ENCODE measurements around the gene MCCC2. TPM values are rescaled to one million over a fixed set of nuclear protein-coding genes. Genes with fewer than 3 reads are reported as not detected.

MCCC2 gene
- total and polyA plus RNA-seq, 2 experiments from 2014 or later, result 31.9 to 59.1 TPM

DNA sequence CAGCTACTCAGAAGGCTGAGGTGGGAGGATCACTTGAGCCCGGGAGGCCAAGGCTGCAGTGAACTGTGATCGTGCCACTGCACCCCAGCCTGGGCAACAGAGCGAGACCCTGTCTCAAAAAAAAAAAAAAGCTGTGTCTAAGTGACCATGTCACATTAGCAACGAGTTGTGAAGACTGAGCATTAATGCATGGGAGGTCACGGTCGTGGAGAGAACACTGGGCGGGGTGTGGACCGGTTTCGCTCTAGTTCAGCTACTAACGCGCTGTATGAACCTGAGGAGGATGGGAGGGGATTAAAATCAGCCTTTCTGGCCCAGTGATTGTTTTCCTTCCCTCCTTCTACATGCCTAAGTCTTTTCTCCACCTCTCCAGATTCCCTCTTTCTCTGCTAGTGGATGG is 75.2 kb downstream of the MCCC2 start:
- Histone ChIP-seq H3K27ac (ENCODE audit: low read depth) (no peak overlapping the region), H3K27me3 (ENCODE audit: insufficient read depth) (no peaks in the 10 kb centered on the region), H3K4me1 (ENCODE audit: insufficient read depth) (no peaks in the 10 kb centered on the region), H2AFZ (no peak overlapping the region), H3K79me2 (replicated peaks; ENCODE audit: insufficient read depth) (no peaks in the 10 kb centered on the region), H3K9me2 (ENCODE audit: insufficient read depth) (no peaks in the 10 kb centered on the region), H3K4me2 (no peak overlapping the region), H3F3A (replicated peaks; ENCODE audit: low read depth) (no peaks in the 10 kb centered on the region), H3K4me3 (no peak overlapping the region), H4K20me1 (replicated peaks; ENCODE audit: insufficient read depth) (no peaks in the 10 kb centered on the region), H3K36me3 (ENCODE audit: insufficient read depth) (no peaks in the 10 kb centered on the region)
- DNase-seq (ENCODE audit: low spot score), result no peak
- TF ChIP-seq, protein P1, sequence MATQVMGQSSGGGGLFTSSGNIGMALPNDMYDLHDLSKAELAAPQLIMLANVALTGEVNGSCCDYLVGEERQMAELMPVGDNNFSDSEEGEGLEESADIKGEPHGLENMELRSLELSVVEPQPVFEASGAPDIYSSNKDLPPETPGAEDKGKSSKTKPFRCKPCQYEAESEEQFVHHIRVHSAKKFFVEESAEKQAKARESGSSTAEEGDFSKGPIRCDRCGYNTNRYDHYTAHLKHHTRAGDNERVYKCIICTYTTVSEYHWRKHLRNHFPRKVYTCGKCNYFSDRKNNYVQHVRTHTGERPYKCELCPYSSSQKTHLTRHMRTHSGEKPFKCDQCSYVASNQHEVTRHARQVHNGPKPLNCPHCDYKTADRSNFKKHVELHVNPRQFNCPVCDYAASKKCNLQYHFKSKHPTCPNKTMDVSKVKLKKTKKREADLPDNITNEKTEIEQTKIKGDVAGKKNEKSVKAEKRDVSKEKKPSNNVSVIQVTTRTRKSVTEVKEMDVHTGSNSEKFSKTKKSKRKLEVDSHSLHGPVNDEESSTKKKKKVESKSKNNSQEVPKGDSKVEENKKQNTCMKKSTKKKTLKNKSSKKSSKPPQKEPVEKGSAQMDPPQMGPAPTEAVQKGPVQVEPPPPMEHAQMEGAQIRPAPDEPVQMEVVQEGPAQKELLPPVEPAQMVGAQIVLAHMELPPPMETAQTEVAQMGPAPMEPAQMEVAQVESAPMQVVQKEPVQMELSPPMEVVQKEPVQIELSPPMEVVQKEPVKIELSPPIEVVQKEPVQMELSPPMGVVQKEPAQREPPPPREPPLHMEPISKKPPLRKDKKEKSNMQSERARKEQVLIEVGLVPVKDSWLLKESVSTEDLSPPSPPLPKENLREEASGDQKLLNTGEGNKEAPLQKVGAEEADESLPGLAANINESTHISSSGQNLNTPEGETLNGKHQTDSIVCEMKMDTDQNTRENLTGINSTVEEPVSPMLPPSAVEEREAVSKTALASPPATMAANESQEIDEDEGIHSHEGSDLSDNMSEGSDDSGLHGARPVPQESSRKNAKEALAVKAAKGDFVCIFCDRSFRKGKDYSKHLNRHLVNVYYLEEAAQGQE (IDR thresholded peaks at IDR 0.05; ENCODE audit: unreplicated experiment), result no peak
- no peak for TF ChIP-seq EZH2 (IDR thresholded peaks at IDR 0.05; ENCODE audit: low read depth, unreplicated experiment)
- TF ChIP-seq CREB1 (CRISPR knock-in tag; IDR thresholded peaks at IDR 0.05; ENCODE audit: low read depth), result no peak
- no peak for TF ChIP-seq JUNB (IDR thresholded peaks at IDR 0.05; ENCODE audit: unreplicated experiment)
- TF ChIP-seq, protein P2, sequence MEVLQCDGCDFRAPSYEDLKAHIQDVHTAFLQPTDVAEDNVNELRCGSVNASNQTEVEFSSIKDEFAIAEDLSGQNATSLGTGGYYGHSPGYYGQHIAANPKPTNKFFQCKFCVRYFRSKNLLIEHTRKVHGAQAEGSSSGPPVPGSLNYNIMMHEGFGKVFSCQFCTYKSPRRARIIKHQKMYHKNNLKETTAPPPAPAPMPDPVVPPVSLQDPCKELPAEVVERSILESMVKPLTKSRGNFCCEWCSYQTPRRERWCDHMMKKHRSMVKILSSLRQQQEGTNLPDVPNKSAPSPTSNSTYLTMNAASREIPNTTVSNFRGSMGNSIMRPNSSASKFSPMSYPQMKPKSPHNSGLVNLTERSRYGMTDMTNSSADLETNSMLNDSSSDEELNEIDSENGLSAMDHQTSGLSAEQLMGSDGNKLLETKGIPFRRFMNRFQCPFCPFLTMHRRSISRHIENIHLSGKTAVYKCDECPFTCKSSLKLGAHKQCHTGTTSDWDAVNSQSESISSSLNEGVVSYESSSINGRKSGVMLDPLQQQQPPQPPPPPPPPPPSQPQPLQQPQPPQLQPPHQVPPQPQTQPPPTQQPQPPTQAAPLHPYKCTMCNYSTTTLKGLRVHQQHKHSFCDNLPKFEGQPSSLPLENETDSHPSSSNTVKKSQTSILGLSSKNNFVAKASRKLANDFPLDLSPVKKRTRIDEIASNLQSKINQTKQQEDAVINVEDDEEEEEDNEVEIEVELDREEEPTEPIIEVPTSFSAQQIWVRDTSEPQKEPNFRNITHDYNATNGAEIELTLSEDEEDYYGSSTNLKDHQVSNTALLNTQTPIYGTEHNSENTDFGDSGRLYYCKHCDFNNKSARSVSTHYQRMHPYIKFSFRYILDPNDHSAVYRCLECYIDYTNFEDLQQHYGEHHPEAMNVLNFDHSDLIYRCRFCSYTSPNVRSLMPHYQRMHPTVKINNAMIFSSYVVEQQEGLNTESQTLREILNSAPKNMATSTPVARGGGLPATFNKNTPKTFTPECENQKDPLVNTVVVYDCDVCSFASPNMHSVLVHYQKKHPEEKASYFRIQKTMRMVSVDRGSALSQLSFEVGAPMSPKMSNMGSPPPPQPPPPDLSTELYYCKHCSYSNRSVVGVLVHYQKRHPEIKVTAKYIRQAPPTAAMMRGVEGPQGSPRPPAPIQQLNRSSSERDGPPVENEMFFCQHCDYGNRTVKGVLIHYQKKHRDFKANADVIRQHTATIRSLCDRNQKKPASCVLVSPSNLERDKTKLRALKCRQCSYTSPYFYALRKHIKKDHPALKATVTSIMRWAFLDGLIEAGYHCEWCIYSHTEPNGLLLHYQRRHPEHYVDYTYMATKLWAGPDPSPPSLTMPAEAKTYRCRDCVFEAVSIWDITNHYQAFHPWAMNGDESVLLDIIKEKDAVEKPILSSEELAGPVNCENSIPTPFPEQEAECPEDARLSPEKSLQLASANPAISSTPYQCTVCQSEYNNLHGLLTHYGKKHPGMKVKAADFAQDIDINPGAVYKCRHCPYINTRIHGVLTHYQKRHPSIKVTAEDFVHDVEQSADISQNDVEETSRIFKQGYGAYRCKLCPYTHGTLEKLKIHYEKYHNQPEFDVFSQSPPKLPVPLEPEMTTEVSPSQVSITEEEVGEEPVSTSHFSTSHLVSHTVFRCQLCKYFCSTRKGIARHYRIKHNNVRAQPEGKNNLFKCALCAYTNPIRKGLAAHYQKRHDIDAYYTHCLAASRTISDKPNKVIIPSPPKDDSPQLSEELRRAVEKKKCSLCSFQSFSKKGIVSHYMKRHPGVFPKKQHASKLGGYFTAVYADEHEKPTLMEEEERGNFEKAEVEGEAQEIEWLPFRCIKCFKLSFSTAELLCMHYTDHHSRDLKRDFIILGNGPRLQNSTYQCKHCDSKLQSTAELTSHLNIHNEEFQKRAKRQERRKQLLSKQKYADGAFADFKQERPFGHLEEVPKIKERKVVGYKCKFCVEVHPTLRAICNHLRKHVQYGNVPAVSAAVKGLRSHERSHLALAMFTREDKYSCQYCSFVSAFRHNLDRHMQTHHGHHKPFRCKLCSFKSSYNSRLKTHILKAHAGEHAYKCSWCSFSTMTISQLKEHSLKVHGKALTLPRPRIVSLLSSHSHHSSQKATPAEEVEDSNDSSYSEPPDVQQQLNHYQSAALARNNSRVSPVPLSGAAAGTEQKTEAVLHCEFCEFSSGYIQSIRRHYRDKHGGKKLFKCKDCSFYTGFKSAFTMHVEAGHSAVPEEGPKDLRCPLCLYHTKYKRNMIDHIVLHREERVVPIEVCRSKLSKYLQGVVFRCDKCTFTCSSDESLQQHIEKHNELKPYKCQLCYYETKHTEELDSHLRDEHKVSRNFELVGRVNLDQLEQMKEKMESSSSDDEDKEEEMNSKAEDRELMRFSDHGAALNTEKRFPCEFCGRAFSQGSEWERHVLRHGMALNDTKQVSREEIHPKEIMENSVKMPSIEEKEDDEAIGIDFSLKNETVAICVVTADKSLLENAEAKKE (CRISPR knock-in tag; IDR thresholded peaks at IDR 0.05), result no peak
- no peak for TF ChIP-seq ZNF114 (CRISPR knock-in tag; IDR thresholded peaks at IDR 0.05)
- TF ChIP-seq NANOG (IDR thresholded peaks at IDR 0.05; ENCODE audit: borderline replicate concordance), result no peak
- no peak for TF ChIP-seq ZNF331 (CRISPR knock-in tag; IDR thresholded peaks at IDR 0.05; ENCODE audit: low read depth)
- TF ChIP-seq, protein P3, sequence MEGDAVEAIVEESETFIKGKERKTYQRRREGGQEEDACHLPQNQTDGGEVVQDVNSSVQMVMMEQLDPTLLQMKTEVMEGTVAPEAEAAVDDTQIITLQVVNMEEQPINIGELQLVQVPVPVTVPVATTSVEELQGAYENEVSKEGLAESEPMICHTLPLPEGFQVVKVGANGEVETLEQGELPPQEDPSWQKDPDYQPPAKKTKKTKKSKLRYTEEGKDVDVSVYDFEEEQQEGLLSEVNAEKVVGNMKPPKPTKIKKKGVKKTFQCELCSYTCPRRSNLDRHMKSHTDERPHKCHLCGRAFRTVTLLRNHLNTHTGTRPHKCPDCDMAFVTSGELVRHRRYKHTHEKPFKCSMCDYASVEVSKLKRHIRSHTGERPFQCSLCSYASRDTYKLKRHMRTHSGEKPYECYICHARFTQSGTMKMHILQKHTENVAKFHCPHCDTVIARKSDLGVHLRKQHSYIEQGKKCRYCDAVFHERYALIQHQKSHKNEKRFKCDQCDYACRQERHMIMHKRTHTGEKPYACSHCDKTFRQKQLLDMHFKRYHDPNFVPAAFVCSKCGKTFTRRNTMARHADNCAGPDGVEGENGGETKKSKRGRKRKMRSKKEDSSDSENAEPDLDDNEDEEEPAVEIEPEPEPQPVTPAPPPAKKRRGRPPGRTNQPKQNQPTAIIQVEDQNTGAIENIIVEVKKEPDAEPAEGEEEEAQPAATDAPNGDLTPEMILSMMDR (conservative IDR thresholded peaks at IDR 0.05; ENCODE audit: low read depth in 2 of 2), result no peak
- TF ChIP-seq, protein P4, sequence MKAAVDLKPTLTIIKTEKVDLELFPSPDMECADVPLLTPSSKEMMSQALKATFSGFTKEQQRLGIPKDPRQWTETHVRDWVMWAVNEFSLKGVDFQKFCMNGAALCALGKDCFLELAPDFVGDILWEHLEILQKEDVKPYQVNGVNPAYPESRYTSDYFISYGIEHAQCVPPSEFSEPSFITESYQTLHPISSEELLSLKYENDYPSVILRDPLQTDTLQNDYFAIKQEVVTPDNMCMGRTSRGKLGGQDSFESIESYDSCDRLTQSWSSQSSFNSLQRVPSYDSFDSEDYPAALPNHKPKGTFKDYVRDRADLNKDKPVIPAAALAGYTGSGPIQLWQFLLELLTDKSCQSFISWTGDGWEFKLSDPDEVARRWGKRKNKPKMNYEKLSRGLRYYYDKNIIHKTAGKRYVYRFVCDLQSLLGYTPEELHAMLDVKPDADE (IDR thresholded peaks at IDR 0.05), result no peak
- no peak overlapping the region for H3K4me3 Mint-ChIP-seq
- H3K27ac Mint-ChIP-seq, result no peak overlapping the region
- no peak for ATAC-seq
- H3K4me1 Mint-ChIP-seq, result no peaks in the 10 kb centered on the region
- peaks cover 11% of the 10 kb centered on the region for H3K36me3 Mint-ChIP-seq (ENCODE audit: low read depth)
- peaks cover 2% of the 10 kb centered on the region for H3K27me3 Mint-ChIP-seq (ENCODE audit: insufficient read depth, low read depth, poor library complexity)
- no peaks in the 10 kb centered on the region for H3K9me3 Mint-ChIP-seq

All from GM23338 (cell line).